Endothelial cell of umbilical vein (primary cell): ENCODE measurements around the gene ERBB2. TPM values are rescaled to one million over a fixed set of nuclear protein-coding genes. Genes with fewer than 3 reads are reported as not detected.

Experiments
- BruUV-seq: library from RNA; stranded (reverse); fragments of 400-500 nt; replicated peaks from 2 replicates; lab custom pipeline; 2021; lab: Mats Ljungman, UMichigan
- CTCF ChIA-PET: fragments of 300-600, 350-600 bp; sonication (Branson Sonifier 250); formaldehyde crosslinking; loops from one replicate; lab custom pipeline; 2021; ENCODE audit warnings: antibody characterized with exemption, inconsistent platforms; lab: Charles Lee
- POLR2A ChIA-PET: fragments of 300-600, 350-600 bp; sonication (Branson Sonifier 250); formaldehyde crosslinking; loops from one replicate; lab custom pipeline; 2021; ENCODE audit warnings: antibody characterized with exemption, inconsistent platforms; lab: Charles Lee
- DNase-seq: peaks from one replicate; pipeline ENCODE4 v3.0.0-alpha.2; 2011; ENCODE audit warnings: low read depth, low spot score
- FAIRE-seq: peaks from 2 replicates; lab custom pipeline; 2011; peaks lifted over from hg19 to GRCh38; lab: Jason Lieb, UNC
- H2AFZ ChIP-seq: 2 replicates; pipeline ENCODE4 v1.6.0; 2012; ENCODE audit warnings: low read depth, low read length, control low read depth, inconsistent platforms
- H3K27ac ChIP-seq: 2 replicates; pipeline ENCODE4 v1.5.1; 2011; ENCODE audit warnings: low read depth, mild to moderate bottlenecking, control low read depth, low read length, moderate library complexity; ENCODE audit not compliant: insufficient read depth
- H3K27me3 ChIP-seq, 2 experiments: 2 replicates each; pipeline versions ENCODE4 v1.6.0 to v1.6.1; 2011; ENCODE audit warnings: low read length in 2 of 2, mixed read lengths in 1 of 2; ENCODE audit not compliant: control insufficient read depth in 2 of 2, insufficient read depth in 2 of 2
- H3K36me3 ChIP-seq, 2 experiments: 2 replicates in 1 of 2; 3 replicates in 1 of 2; pipeline ENCODE4 v1.5.1; 2011; ENCODE audit warnings: low read length in 2 of 2, mild to moderate bottlenecking in 1 of 2, moderate library complexity in 1 of 2; ENCODE audit not compliant: control insufficient read depth in 2 of 2, insufficient read depth in 2 of 2; ENCODE audit errors: extremely low read depth in 1 of 2
- H3K4me1 ChIP-seq: 3 replicates; pipeline ENCODE4 v1.5.1; 2011; ENCODE audit warnings: mild to moderate bottlenecking, low read length; ENCODE audit not compliant: control insufficient read depth, insufficient read depth; ENCODE audit errors: extremely low read depth
- H3K4me2 ChIP-seq: 2 replicates; pipeline ENCODE4 v1.6.1; 2011; ENCODE audit warnings: low read length, control low read depth, mixed read lengths; ENCODE audit not compliant: insufficient read depth
- H3K4me3 ChIP-seq, 3 experiments: fragments of 200-600 bp in 1 of 3; sonication (generic), shearing (Covaris generic) in 1 of 3; replicated peaks in 1 of 3; 2 replicates each; pipeline ENCODE4 v1.5.1; 2011 to 2016; ENCODE audit warnings: control low read depth in 3 of 3, low read length in 3 of 3, mild to moderate bottlenecking in 2 of 3, inconsistent platforms in 1 of 3, low read depth in 1 of 3, moderate library complexity in 1 of 3; ENCODE audit not compliant: insufficient read depth in 1 of 3
- H3K79me2 ChIP-seq: 2 replicates; pipeline ENCODE4 v1.6.0; 2012; ENCODE audit warnings: low read length, inconsistent platforms; ENCODE audit not compliant: control insufficient read depth, insufficient read depth
- H3K9ac ChIP-seq: replicated peaks from 2 replicates; pipeline ENCODE3; 2011; ENCODE audit warnings: low read length, control low read depth; ENCODE audit not compliant: insufficient read depth; ENCODE audit errors: extremely low read depth
- H3K9me1 ChIP-seq: replicated peaks from 3 replicates; pipeline ENCODE4 v1.6.0; 2011; ENCODE audit warnings: mild to moderate bottlenecking, low read length; ENCODE audit not compliant: control insufficient read depth, insufficient read depth; ENCODE audit errors: extremely low read depth
- H3K9me3 ChIP-seq: replicated peaks from 2 replicates; pipeline ENCODE4 v1.5.1; 2012; ENCODE audit warnings: low read length, inconsistent platforms; ENCODE audit not compliant: control insufficient read depth, insufficient read depth
- H4K20me1 ChIP-seq: replicated peaks from 2 replicates; pipeline ENCODE3; 2011; ENCODE audit warnings: mild to moderate bottlenecking, low read length; ENCODE audit not compliant: control insufficient read depth, insufficient read depth; ENCODE audit errors: extremely low read depth
- EZH2 ChIP-seq: IDR thresholded peaks from 2 replicates; pipeline ENCODE4 v1.6.1; 2012; ENCODE audit warnings: borderline replicate concordance, low read depth, mild to moderate bottlenecking, moderate library complexity, low read length, inconsistent platforms; ENCODE audit not compliant: severe bottlenecking
- FOS ChIP-seq: IDR thresholded peaks from 2 replicates; pipeline ENCODE4 v1.6.1; 2011; ENCODE audit warnings: mild to moderate bottlenecking, low read length, moderate library complexity, borderline replicate concordance; ENCODE audit not compliant: insufficient read depth
- GATA2 ChIP-seq: IDR thresholded peaks from 2 replicates; pipeline ENCODE4 v1.7.0; 2011; ENCODE audit warnings: low read depth, mild to moderate bottlenecking, moderate library complexity, mixed read lengths, low read length; ENCODE audit not compliant: insufficient read length, insufficient read depth
- JUN ChIP-seq: IDR thresholded peaks from 2 replicates; pipeline ENCODE4 v1.6.1; 2011; ENCODE audit warnings: borderline replicate concordance, low read depth; ENCODE audit not compliant: insufficient read length, insufficient read depth
- MYC ChIP-seq: IDR thresholded peaks from one replicate; pipeline ENCODE4 v1.6.1; 2011; ENCODE audit warnings: mild to moderate bottlenecking, low read depth, low read length
- POLR2A ChIP-seq: IDR thresholded peaks from 2 replicates; pipeline ENCODE4 v1.6.1; 2012; ENCODE audit warnings: low read depth, mild to moderate bottlenecking, control low read depth, low read length
- POLR2AphosphoS5 ChIP-seq: IDR thresholded peaks from 2 replicates; pipeline ENCODE4 v1.6.1; 2012; ENCODE audit warnings: low read depth, mild to moderate bottlenecking, control low read depth, low read length, moderate library complexity; ENCODE audit not compliant: insufficient read depth
- dilution Hi-C: fragments of 300-500 bp; cut with MboI; formaldehyde crosslinking; loops from one replicate; pipeline ENCODE4 v1.15.0; 2019; ENCODE audit warnings: low sequenced_read_pairs; ENCODE audit not compliant: extremely low pct_ligation_motif_present
- intact Hi-C: fragments of 100-400 bp; cut with micrococcal nuclease; formaldehyde crosslinking; loops from one replicate; pipeline ENCODE4 v1.10.0; 2022
- polyA plus RNA-seq, 4 experiments: library from polyadenylated mRNA; depleted of rRNA in 3 of 4; stranded (reverse) in 3 of 4; unstranded in 1 of 4; fragments of >200 nt; gene quantifications; 2 replicates each; pipeline versions ENCODE4 v1.2.1 to v1.2.3, GENCODE V29; 2011 to 2012; ENCODE audit warnings: missing spikeins in 1 of 4
- total RNA-seq: library from RNA; stranded (reverse); gene quantifications from 2 replicates; pipeline ENCODE4 v1.2.3, GENCODE V29; 2021
- TF ChIP-seq, protein P1 (sequence below), 2 donors: IDR thresholded peaks; 1 replicate in 1 of 2; 2 replicates in 1 of 2; pipeline ENCODE4 v1.5.1; 2011; ENCODE audit warnings: low read length in 2 of 2, mild to moderate bottlenecking in 2 of 2, moderate library complexity in 2 of 2, control low read depth in 1 of 2, inconsistent platforms in 1 of 2, low read depth in 1 of 2; ENCODE audit not compliant: insufficient read depth in 1 of 2; ENCODE audit errors: extremely low read depth in 1 of 2
- TF ChIP-seq, protein P2 (sequence below): IDR thresholded peaks from 2 replicates; pipeline ENCODE4 v1.6.1; 2011; ENCODE audit not compliant: insufficient read depth, insufficient read length

ERBB2 gene
- total and polyA plus RNA-seq, 2 donors (not counting 3 experiments of a cell fraction or from before 2014, with no cell fraction given): 20.6 to 32.9 TPM

DNA sequence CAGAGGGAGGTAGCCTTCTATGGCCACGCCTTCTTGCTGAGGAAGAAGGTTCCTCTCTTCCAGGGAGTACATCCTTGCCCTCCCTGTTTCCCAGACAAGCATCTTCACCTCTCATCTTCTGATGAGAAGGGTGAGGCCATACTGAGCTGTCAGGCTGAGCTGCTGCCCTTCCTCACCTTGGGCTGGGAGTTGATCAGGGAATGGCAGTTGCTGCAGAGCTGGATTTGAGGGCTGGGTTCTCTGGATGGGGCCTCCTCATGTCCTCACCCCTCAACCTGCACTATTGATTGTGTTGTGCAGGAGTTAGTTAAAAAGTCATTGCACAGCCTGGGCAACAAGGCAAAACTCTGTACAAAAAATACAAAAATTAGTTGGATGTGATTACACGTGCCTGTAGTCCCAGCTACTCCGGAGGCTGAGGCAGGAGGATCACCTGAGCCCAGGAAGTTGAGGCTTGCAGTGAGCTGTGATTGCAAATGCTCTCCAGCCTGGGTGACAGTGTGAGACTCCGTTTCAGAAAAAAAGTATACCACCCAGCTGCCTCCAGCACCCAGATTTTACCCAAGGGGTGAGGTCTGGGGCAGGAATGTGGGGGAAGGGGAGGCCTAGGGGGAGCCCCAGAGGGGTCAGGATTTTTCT lies 2.0 kb downstream of the ERBB2 start:
- H3K4me1 ChIP-seq: no peaks in the 10 kb centered on the region
- peaks cover 0 to 2% of the 10 kb centered on the region in 2 experiments for H3K27me3 ChIP-seq
- FAIRE-seq (no peak), DNase-seq (no peak)
- no peak overlapping the region for H3K27ac ChIP-seq
- H3K79me2 ChIP-seq: no peaks in the 10 kb centered on the region
- ChIA-PET POLR2A (no interaction called here), CTCF (interaction anchor here (0.7 kb wide), 1 partner anchor 29 kb away, joined by 3 read pairs; the partner anchor contains the start of gene MIEN1)
- no peak overlapping the region for H2AFZ ChIP-seq
- no peak for TF ChIP-seq FOS
- no peak for TF ChIP-seq JUN
- no peak for TF ChIP-seq POLR2A
- no peak for TF ChIP-seq POLR2AphosphoS5
- H3K4me3 ChIP-seq: no peak overlapping the region
- H3K4me2 ChIP-seq: no peak overlapping the region
- H3K9me3 ChIP-seq: no peaks in the 10 kb centered on the region
- dilution Hi-C loops: no loop called here
- no TSS peak for BruUV-seq
- H3K9ac ChIP-seq: no peak overlapping the region
- intact Hi-C loops: no loop called here
- no peaks in the 10 kb centered on the region for H3K36me3 ChIP-seq
- H3K9me1 ChIP-seq: no peaks in the 10 kb centered on the region
- no peaks in the 10 kb centered on the region for H4K20me1 ChIP-seq

DNA sequence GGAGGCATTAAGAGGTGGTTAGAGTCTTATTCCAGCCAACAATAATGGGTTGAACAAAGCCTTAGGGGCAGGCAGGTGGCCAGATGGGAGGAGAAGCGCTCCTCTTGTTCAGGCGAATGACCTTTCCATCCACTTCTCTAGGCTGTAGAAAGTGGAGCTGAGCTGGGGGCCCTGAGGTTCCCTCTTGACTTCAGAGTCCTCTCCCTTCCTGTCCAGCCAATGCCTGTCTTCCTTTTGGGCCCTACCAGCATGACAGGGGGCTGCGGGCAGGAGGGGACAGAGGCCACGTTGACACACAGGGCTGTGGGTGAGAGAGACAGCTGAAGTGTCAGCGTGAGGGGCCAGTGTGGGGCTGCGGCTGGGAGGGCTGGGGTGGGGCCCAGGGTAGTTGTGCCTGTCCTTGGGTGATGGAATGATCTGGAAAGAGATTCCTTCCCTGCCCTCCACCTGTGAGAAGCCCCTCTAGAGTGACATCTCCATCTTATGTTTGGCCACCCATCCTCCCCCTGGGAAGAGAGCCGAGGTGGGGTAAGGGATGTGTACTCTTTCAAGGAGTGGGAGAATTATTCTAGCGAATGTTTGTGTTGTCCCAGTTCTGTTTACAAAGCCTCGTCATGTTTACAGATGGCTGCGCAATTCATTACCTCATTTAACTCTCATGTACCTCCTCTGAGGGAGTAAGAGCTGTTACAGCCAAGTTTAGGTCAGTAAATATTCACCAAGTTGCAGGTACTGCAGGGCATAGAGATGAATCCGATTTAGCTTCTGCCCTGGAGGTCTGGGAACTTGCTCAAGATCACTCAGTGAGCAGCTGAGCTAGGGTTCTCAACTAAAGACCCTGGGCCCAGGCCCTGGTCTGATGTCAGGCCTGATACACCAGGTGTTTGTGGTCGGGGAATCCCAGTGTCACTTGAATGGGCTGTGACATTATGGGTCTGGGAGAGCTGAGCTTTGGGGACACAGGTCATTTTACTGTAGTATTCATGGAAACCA lies 3.3 kb downstream of the ERBB2 start:
- H3K27ac ChIP-seq: no peak overlapping the region
- no peak overlapping the region for H3K4me2 ChIP-seq
- ChIA-PET POLR2A (no interaction called here), CTCF (no interaction called here)
- no peaks in the 10 kb centered on the region for H4K20me1 ChIP-seq
- TF ChIP-seq, protein P1, sequence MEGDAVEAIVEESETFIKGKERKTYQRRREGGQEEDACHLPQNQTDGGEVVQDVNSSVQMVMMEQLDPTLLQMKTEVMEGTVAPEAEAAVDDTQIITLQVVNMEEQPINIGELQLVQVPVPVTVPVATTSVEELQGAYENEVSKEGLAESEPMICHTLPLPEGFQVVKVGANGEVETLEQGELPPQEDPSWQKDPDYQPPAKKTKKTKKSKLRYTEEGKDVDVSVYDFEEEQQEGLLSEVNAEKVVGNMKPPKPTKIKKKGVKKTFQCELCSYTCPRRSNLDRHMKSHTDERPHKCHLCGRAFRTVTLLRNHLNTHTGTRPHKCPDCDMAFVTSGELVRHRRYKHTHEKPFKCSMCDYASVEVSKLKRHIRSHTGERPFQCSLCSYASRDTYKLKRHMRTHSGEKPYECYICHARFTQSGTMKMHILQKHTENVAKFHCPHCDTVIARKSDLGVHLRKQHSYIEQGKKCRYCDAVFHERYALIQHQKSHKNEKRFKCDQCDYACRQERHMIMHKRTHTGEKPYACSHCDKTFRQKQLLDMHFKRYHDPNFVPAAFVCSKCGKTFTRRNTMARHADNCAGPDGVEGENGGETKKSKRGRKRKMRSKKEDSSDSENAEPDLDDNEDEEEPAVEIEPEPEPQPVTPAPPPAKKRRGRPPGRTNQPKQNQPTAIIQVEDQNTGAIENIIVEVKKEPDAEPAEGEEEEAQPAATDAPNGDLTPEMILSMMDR (IDR thresholded peaks at IDR 0.05; ENCODE audit: extremely low read depth in 1 of 2, insufficient read depth in 1 of 2, low read depth in 1 of 2, low read length in 2 of 2): no peak
- TF ChIP-seq, protein P2, sequence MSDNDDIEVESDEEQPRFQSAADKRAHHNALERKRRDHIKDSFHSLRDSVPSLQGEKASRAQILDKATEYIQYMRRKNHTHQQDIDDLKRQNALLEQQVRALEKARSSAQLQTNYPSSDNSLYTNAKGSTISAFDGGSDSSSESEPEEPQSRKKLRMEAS: no peak
- TF ChIP-seq FOS (no peak), JUN (no peak), POLR2AphosphoS5 (no peak), EZH2 (no peak), POLR2A (no peak), MYC (no peak), GATA2 (no peak)
- H3K4me1 ChIP-seq: no peaks in the 10 kb centered on the region
- H3K4me3 ChIP-seq: no peak overlapping the region
- no peak overlapping the region for H3K9ac ChIP-seq
- FAIRE-seq (no peak), DNase-seq (no peak)
- H3K36me3 ChIP-seq: no peaks in the 10 kb centered on the region
- no peaks in the 10 kb centered on the region for H3K9me3 ChIP-seq
- no peak overlapping the region for H2AFZ ChIP-seq
- BruUV-seq: no TSS peak
- intact Hi-C loops (no loop called here), dilution Hi-C loops (no loop called here)
- no peaks in the 10 kb centered on the region for H3K79me2 ChIP-seq
- H3K27me3 ChIP-seq: peaks cover 0 to 2% of the 10 kb centered on the region in 2 experiments
- H3K9me1 ChIP-seq: no peaks in the 10 kb centered on the region
